HG02852 (cell line): ENCODE measurements around the gene TMEM161B.
"Not testable (repeated sequence)": the region's sequence is repeated elsewhere in the genome, so short reads cannot be mapped to it uniquely, and the experiment has no call there.

Experiments used
- ATAC-seq: cut with Tn5 transposase; IDR thresholded peaks from one replicate; pipeline ENCODE4 v1.9.1; 2021; ENCODE audit warnings: mild to moderate bottlenecking, moderate library complexity; ENCODE audit not compliant: unreplicated experiment

Gene TMEM161B

DNA sequence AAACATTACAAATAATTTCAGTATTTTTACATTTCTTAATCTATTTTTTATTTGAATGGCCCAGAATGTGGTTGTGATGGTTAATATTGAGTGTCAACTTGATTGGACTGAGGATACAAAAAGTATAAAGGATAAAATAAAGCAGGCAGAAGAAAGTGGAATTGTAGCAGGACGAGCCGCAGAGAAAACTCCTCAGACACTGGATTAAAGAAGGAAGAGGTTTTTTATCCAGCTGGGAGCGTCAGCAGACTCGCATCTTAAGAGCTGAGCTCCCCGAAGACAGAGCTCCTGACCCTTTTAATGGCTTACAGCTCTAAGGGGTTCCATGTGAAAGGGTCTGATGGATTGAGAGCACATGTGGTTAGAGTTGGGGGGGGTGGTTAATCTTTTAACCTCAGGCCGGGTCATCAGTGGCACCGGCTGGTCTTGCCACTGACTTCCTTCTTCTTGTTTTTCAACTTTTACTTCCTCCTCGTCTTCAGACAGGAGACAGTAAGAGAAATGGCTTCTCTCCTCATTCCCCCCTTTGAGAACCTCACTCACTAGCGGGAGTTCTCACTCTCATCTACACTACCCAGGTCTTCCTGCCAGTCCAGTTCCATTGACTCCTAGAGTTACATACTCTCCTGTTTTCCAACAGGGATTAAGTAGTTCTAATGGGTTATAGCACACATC, 80.0 kb downstream of the TMEM161B start:
- ATAC-seq: no peak

DNA sequence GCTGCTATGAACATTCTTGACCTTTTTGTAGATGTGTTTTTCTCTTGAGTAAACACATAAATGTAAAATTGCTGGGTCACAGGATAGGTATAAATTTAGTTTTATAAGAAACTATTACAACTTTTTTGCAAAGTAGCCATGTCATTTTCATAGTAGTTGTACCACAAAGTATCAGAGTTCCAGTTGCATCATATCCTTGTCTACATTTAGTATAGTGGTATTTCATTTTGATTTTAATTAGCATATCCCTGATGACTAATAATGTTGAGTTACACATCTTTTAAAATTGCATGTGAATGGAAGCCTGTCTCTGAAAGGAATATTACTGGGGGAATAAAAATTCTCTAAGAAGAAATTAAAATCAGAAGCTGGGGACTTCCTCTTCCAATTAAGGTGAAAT, 85.4 kb downstream of the TMEM161B start:
- no peak for ATAC-seq

DNA sequence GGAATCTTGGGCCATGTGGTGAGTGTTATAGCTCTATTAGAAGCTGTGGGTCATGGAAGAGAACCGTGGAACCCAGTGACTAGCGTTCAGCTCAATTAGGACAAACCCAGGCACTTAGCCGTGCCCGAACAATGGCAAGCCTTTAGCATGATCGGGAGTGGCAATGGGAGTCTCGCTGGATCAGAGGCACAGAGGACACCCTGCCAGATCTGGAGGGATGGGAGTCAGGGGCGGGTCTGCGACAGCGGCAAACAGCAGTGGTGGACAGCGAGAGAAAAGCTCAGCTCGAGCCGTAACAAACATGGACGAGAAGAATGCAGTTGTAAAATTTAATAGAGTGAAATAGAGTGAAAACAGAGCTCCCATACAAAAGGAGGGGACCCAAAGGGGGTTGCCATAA, 91.2 kb downstream of the TMEM161B start:
- ATAC-seq: not testable (repeated sequence)

DNA sequence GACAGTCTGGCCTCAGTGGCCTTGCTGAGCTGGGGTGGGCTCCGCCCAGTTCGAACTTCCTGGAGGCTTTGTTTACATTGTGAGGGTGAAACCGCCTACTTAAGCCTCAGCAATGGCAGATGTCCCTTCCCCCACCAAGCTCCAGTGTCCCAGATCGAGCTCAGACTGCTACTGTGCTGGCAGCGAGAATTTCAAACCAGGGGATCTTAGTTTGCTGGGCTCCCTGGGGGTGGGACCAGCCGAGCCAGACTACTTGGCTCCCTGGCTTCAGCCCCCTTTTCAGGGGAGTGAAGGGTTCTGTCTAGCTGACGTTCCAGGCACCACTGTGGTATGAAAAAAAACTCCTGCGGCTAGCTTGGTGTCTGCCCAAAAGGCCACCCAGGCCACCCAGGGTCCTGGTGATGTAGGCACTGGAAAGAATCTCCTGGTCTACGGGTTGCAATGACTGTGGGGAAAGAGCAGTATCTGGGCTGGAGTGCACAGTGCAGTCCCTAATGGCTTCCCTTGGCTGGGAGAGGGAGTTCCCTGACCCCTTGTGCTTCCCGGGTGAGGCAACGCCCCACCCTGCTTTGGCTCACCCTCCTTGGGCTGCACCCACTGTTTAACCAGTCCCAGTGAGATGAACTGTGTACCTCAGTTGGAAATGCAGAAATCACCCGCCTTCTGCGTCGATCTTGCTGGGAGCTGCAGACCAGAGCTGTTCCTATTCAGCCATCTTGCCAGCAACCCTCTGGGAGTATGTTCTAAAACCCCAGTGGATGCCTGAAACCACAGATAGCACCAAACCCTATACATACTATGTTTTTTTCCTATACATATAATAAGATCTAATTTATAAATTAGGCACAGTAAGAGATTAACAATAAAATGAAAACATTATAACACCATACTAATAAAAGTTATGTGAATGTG, 95.5 kb downstream of the TMEM161B start:
- no peak for ATAC-seq

DNA sequence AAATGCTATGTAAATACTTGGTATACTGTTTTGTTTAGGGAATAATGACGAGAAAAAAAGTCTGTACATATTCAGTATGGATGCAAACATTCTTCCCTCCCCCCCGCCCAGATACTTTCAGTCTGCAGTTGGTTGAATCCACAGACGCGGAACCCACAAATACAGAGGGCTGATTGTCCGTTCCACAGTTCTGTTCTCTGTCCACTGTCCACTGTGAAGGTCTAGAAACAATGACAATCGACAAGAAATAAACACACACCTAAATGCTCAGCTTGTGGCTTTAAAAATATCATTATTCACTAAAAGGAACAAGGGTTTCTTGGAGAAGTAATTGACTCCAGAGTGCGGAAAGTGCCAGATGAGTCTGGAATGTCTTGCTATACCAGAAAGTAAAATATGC, 109.1 kb downstream of the TMEM161B start:
- ATAC-seq: no peak

DNA sequence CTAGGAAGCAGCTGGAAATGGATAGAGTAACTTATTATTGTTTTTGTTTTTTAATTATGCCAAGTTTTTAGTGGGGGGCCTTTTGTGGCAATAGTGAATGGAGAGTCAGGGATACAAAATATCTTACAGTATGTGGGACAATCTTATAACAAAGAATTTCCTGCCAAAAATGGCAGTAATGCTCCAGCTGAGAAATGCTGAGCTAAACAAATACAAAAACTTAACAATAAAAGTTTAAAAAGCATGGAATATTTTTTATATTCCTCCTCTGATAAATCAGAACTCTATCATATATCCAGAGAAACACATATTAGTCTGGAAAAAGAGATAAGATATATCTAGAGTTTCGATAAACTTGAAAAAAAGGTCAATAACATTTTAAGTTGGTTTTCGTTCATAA, 110.6 kb downstream of the TMEM161B start:
- no peak for ATAC-seq

DNA sequence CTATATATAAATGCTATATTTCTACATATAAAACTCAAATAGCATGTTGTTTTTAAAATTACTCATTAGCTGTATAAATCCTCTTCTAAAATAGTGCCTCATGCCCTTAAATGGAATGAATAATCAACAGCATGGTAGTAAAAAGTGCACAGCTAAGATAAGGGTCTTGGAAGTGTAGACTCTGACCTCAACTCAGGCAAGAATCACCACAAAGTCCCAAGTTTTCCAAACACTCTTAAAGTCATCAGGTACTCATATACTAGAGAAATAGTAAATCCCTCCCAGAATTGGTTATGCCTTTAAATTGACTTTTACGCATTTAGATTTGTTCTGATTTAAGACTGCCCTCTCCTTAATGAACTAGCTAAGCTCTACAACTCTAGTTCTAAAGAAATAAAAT, 113.8 kb downstream of the TMEM161B start:
- ATAC-seq: no peak

DNA sequence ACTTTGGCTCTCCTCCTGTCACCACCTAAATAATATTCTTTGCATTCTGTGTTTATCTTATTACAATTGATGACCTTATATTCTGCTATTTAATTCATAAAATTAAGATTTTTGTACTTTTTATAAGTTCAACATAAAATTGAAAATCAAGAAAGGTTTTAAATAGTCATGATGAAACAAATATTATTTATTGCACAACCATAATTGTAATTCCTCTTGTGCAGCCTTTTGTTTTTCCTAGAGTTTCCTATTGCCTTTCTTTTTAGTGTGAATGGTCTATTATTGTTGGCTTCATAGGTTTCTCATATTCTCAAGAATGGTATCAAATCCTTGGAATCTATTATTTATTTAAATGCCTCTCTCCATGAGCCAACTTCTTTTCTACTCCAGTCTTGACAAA, 117.9 kb downstream of the TMEM161B start:
- no peak for ATAC-seq

DNA sequence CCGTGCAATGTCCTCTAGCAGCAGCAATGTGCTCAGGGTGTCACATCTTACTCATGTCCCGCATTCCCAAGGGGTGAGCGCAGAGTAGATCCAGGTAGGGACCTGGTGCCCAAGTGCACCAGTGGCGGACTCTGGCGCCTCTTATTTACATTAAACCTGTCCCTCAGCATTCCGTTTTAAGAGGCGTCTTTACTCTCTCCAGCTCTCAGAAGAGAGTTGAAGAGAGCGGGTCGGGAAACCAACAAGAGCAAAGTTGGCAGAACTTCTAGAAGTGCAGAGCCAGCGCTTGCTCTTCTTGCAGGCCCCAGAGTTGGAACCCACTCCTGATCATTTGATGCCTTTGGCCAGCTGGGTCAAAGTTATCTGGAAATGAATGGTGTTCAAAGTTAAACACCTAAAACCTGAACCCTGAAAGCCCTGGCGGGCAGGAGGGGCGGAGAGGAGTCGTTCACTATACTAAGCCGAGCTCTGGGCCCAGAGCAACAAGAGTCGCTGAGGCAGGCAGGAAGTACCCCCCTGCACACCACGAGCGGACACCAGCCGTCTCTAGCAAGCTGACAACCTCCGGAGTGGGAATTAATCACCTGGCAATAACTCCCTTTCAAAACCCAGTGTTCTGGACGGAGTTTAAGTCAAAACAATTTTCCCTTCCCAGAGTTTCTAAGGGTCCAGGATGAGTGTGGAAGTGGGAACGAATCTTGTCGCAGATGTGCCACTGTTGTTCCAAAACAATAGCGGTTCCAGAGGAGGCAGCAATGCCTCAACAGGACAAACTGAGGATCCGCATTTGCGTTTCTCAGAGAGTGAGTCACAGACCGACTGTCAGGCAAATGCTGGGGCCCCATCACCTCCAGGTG, 122.8 kb downstream of the TMEM161B start:
- ATAC-seq: no peak

DNA sequence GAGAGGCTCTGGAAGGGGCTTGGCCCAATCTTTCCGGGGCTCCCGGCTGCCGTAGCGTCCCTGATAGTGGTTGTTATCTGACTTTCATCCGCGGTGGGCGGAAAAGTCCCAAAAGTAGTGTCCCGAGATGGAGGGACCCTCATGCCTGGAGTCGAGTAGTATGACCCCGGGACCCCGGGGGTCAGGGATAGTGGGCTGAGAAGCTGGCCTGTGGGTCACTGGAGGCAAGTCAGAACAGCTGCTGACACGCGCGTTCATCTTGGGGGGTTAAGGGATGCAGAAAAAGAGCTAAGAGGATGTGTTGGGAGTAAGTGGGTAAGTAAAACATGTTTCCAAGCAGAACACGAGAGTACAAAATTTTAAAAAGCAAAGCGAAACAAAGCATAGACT, 123.4 kb downstream of the TMEM161B start:
- ATAC-seq: no peak
